Smooth muscle cell (in vitro differentiated cells): Measurements from ENCODE around the gene ZNF467. TPM values are rescaled to one million over a fixed set of nuclear protein-coding genes. Genes with fewer than 3 reads are reported as not detected.

ENCODE experiments used
- DNase-seq: peaks from one replicate; lab custom pipeline; 2025; ENCODE audit not compliant: unreplicated experiment; lab: John Stamatoyannopoulos, UW
- H2AFZ ChIP-seq: fragments of 200-600 bp; sonication (generic); 2 replicates; pipeline ENCODE4 v1.6.0; 2016; ENCODE audit warnings: antibody characterized with exemption, low read depth, mild to moderate bottlenecking
- H3F3A ChIP-seq: fragments of 200-600 bp; sonication (generic); 2 replicates; pipeline ENCODE4 v1.6.0; 2017; ENCODE audit warnings: antibody characterized with exemption, low read depth
- H3K27ac ChIP-seq: fragments of 200-600 bp; sonication (generic); 2 replicates; pipeline ENCODE4 v1.5.1; 2016; ENCODE audit warnings: low read depth, mild to moderate bottlenecking
- H3K27me3 ChIP-seq: fragments of 200-600 bp; sonication (generic); 2 replicates; pipeline ENCODE4 v1.6.1; 2016; ENCODE audit warnings: low read depth, mild to moderate bottlenecking
- H3K36me3 ChIP-seq: fragments of 200-600 bp; sonication (generic); 2 replicates; pipeline ENCODE4 v1.5.1; 2016; ENCODE audit warnings: low read depth
- H3K4me1 ChIP-seq: fragments of 200-600 bp; sonication (generic); 2 replicates; pipeline ENCODE4 v1.5.1; 2016; ENCODE audit warnings: low read depth
- H3K4me2 ChIP-seq: fragments of 200-600 bp; sonication (generic); 2 replicates; pipeline ENCODE4 v1.6.0; 2016; ENCODE audit warnings: mild to moderate bottlenecking
- H3K4me3 ChIP-seq: fragments of 200-600 bp; sonication (generic); 2 replicates; pipeline ENCODE4 v1.5.1; 2016; ENCODE audit warnings: mild to moderate bottlenecking
- H3K79me2 ChIP-seq: fragments of 200-600 bp; sonication (generic); 2 replicates; pipeline ENCODE4 v1.6.0; 2016; ENCODE audit warnings: low read depth, mild to moderate bottlenecking
- H3K9ac ChIP-seq: fragments of 200-600 bp; sonication (generic); 2 replicates; pipeline ENCODE4 v1.6.0; 2016; ENCODE audit warnings: low read depth
- H3K9me3 ChIP-seq: fragments of 200-600 bp; sonication (generic); replicated peaks from 2 replicates; pipeline ENCODE4 v1.5.1; 2016; ENCODE audit warnings: low read depth
- H4K20me1 ChIP-seq: fragments of 200-600 bp; sonication (generic); 2 replicates; pipeline ENCODE4 v1.6.0; 2016; ENCODE audit warnings: low read depth
- CTCF ChIP-seq: fragments of 200-600 bp; sonication (generic); IDR thresholded peaks from 2 replicates; pipeline ENCODE4 v1.5.1; 2017; ENCODE audit warnings: borderline replicate concordance, mild to moderate bottlenecking, antibody characterized with exemption; ENCODE audit not compliant: insufficient read depth, poor library complexity, severe bottlenecking
- WGBS: methylation state at CpG from one replicate; pipeline ENCODE4 v1.1.7; 2016; ENCODE audit warnings: low lambda C conversion rate; 5-methylcytosine and 5-hydroxymethylcytosine counted together
- polyA plus RNA-seq: library from polyadenylated mRNA; unstranded; fragments of >200 nt; fragmentation: Nextera tagmentation; extraction: Ambion mirVana; gene quantifications from 2 replicates; pipeline ENCODE4 v1.2.1, GENCODE V29; 2016
- total RNA-seq: library from RNA; depleted of rRNA; stranded (reverse); fragments of >200 nt; gene quantifications from 2 replicates; pipeline ENCODE4 v1.2.3, GENCODE V29; 2014

ZNF467 gene
- total and polyA plus RNA-seq, 2 experiments from 2014 or later = 2.0 to 8.2 TPM

DNA sequence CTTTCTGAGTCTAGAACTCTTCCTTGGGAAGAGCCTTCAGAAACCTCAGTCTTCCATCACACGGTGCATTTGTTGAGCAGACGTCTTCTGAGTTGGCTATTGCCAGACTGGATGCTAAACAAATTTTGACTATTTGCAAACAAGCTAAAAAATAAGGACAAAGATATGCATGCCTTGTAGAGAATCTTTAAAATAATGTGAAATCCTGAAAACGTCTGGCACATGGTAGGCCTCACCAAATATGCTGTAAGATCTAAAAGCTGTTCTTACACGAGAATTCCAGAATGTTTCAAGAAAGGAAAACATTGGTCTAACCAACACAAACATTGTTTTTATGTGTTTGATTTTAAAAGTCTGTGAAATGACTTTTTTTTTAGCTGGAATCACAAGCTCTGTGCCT is 11.3 kb downstream of the ZNF467 start:
- peaks cover 5% of the 10 kb centered on the region for H4K20me1 ChIP-seq
- DNase-seq = no peak
- H3K9me3 ChIP-seq = no peaks in the 10 kb centered on the region
- TF ChIP-seq CTCF = no peak
- WGBS = 81% methylated on average over 4 of the region's 4 CpGs
- H3K4me1 ChIP-seq = peaks cover 17% of the 10 kb centered on the region
- no peak overlapping the region for H3K9ac ChIP-seq
- H3K27me3 ChIP-seq = peaks cover 71% of the 10 kb centered on the region
- H3K36me3 ChIP-seq = no peaks in the 10 kb centered on the region
- no peaks in the 10 kb centered on the region for H3K79me2 ChIP-seq
- H3K4me3 ChIP-seq = no peak overlapping the region
- H3K4me2 ChIP-seq = no peak overlapping the region
- H3F3A ChIP-seq = no peaks in the 10 kb centered on the region
- no peak overlapping the region for H2AFZ ChIP-seq
- no peak overlapping the region for H3K27ac ChIP-seq

DNA sequence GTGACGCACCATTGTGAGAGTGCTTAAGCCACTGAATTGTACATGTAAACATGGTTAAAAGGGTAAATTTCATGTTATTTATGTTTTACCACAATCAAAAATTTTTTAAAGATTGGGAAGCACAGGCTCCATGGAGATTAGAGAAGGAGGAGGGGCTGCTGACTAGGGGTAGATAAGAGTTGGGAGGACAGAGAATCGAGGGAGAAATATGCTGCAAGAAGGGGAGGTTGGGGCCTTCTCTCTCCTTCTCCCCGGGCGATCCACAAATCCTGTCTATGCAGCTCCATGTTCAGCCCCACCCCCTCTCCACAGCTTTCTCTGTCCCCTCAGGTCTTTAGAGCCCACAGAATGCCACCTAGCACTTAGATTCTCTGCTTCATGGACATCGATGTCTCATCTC is 12.1 kb downstream of the ZNF467 start:
- Histone ChIP-seq H3K9me3 (no peaks in the 10 kb centered on the region), H3K27ac (no peak overlapping the region), H3K9ac (no peak overlapping the region), H3K4me1 (peaks cover 17% of the 10 kb centered on the region), H3K4me3 (no peak overlapping the region), H3K27me3 (peaks cover 63% of the 10 kb centered on the region), H3F3A (no peaks in the 10 kb centered on the region), H3K36me3 (no peaks in the 10 kb centered on the region), H4K20me1 (peaks cover 5% of the 10 kb centered on the region), H3K79me2 (no peaks in the 10 kb centered on the region), H2AFZ (no peak overlapping the region), H3K4me2 (no peak overlapping the region)
- no peak for TF ChIP-seq CTCF
- 88% methylated on average over 5 of the region's 5 CpGs for WGBS
- DNase-seq = no peak

DNA sequence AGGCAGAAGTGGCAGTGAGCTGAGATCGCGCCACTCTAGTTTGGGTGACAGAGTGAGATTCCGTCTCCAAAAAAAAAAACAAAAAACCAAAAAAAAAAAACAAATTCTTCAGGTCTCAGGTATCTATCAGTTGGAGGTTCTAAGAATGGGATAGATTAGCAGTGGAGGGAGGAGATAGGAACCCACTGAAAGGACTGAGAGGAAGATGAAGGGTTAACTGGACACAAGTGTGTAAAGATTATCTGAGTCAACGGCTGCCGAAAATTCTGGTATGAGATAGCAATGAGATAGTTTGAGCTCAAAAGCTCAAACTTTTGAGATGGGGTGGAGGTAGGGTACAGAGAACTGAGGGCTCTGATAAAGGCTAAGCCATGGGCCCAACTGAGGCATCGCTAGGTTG is 12.8 kb downstream of the ZNF467 start:
- Histone ChIP-seq H3F3A (no peaks in the 10 kb centered on the region), H3K4me1 (peaks cover 11% of the 10 kb centered on the region), H3K9me3 (no peaks in the 10 kb centered on the region), H3K79me2 (no peaks in the 10 kb centered on the region), H3K27me3 (peaks cover 55% of the 10 kb centered on the region), H2AFZ (no peak overlapping the region), H4K20me1 (peaks cover 4% of the 10 kb centered on the region), H3K27ac (no peak overlapping the region), H3K9ac (no peak overlapping the region), H3K4me2 (no peak overlapping the region), H3K4me3 (no peak overlapping the region), H3K36me3 (no peaks in the 10 kb centered on the region)
- 85% methylated on average over 6 of the region's 6 CpGs for WGBS
- no peak for TF ChIP-seq CTCF
- no peak for DNase-seq

DNA sequence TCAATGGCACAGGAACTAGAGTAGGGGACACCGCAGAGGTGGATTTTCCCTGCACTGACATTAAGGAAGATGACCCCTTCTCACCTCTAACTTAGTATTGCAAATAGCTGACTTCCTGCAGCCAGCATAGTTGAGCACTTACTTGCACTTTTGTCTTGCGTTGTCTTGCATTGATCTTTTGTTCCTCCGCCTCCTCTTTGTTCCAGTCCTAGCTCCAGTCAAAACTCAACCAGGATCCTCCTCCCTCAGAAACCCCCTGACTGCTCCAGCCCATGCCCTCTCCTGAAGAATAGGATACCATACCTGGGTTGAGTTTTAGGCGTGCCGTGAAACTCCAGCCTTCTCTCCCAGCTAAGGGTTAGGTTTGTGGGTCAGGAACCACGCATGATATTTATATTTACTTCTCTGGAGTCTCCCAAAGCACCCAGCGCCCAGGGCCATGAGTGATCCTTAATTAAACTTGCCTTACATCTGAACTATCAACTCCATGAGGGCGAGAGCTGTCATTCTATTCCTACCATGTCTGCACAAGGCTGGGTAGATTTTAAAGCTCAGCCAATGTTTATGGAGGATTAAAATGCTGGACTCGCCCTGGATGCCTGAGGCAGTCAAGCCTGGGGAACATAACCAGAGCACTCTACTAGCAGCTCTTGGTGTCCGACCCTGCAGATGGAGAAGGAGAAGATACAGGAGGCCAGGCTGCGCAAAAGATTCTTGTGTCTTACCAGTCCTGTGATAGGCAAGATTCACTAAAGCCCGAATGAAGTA is 14.1 kb downstream of the ZNF467 start:
- Histone ChIP-seq H3K36me3 (no peaks in the 10 kb centered on the region), H3K79me2 (no peaks in the 10 kb centered on the region), H3K27ac (no peak overlapping the region), H3K4me1 (no peaks in the 10 kb centered on the region), H2AFZ (no peak overlapping the region), H3K4me3 (no peak overlapping the region), H3K9me3 (no peaks in the 10 kb centered on the region), H3K27me3 (peaks cover 43% of the 10 kb centered on the region), H3F3A (no peaks in the 10 kb centered on the region), H4K20me1 (no peaks in the 10 kb centered on the region), H3K9ac (no peak overlapping the region), H3K4me2 (no peak overlapping the region)
- no peak for TF ChIP-seq CTCF
- DNase-seq = no peak
- WGBS = 72% methylated on average over 12 of the region's 12 CpGs
